Endothelial cell of umbilical vein (primary cell): ENCODE measurements around the gene KNCN.

Experiments used
- EZH2 ChIP-seq: IDR thresholded peaks from 2 replicates; pipeline ENCODE4 v1.6.1; 2012; ENCODE audit warnings: borderline replicate concordance, low read depth, mild to moderate bottlenecking, moderate library complexity, low read length, inconsistent platforms; ENCODE audit not compliant: severe bottlenecking
- FOS ChIP-seq: IDR thresholded peaks from 2 replicates; pipeline ENCODE4 v1.6.1; 2011; ENCODE audit warnings: mild to moderate bottlenecking, low read length, moderate library complexity, borderline replicate concordance; ENCODE audit not compliant: insufficient read depth
- JUN ChIP-seq: IDR thresholded peaks from 2 replicates; pipeline ENCODE4 v1.6.1; 2011; ENCODE audit warnings: borderline replicate concordance, low read depth; ENCODE audit not compliant: insufficient read length, insufficient read depth
- POLR2A ChIP-seq: IDR thresholded peaks from 2 replicates; pipeline ENCODE4 v1.6.1; 2012; ENCODE audit warnings: low read depth, mild to moderate bottlenecking, control low read depth, low read length
- POLR2AphosphoS5 ChIP-seq: IDR thresholded peaks from 2 replicates; pipeline ENCODE4 v1.6.1; 2012; ENCODE audit warnings: low read depth, mild to moderate bottlenecking, control low read depth, low read length, moderate library complexity; ENCODE audit not compliant: insufficient read depth
- TF ChIP-seq, protein P1 (sequence below), 2 donors: IDR thresholded peaks; 1 replicate in 1 of 2; 2 replicates in 1 of 2; pipeline ENCODE4 v1.5.1; 2011; ENCODE audit warnings: low read length in 2 of 2, mild to moderate bottlenecking in 2 of 2, moderate library complexity in 2 of 2, control low read depth in 1 of 2, inconsistent platforms in 1 of 2, low read depth in 1 of 2; ENCODE audit not compliant: insufficient read depth in 1 of 2; ENCODE audit errors: extremely low read depth in 1 of 2

- TF ChIP-seq, protein P1, sequence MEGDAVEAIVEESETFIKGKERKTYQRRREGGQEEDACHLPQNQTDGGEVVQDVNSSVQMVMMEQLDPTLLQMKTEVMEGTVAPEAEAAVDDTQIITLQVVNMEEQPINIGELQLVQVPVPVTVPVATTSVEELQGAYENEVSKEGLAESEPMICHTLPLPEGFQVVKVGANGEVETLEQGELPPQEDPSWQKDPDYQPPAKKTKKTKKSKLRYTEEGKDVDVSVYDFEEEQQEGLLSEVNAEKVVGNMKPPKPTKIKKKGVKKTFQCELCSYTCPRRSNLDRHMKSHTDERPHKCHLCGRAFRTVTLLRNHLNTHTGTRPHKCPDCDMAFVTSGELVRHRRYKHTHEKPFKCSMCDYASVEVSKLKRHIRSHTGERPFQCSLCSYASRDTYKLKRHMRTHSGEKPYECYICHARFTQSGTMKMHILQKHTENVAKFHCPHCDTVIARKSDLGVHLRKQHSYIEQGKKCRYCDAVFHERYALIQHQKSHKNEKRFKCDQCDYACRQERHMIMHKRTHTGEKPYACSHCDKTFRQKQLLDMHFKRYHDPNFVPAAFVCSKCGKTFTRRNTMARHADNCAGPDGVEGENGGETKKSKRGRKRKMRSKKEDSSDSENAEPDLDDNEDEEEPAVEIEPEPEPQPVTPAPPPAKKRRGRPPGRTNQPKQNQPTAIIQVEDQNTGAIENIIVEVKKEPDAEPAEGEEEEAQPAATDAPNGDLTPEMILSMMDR (IDR thresholded peaks at IDR 0.05; ENCODE audit: extremely low read depth in 1 of 2, insufficient read depth in 1 of 2, low read depth in 1 of 2, low read length in 2 of 2): no peak
- no peak for TF ChIP-seq POLR2AphosphoS5
- TF ChIP-seq JUN: no peak
- TF ChIP-seq EZH2: no peak
- TF ChIP-seq POLR2A: no peak
- TF ChIP-seq FOS: no peak
Measured at GRCh38 chr1:46549697-46550681, 1.5 kb downstream of the KNCN start.
